Measurements from ENCODE around the gene STARD3NL.
"Not testable (repeated sequence)": the region's sequence is repeated elsewhere in the genome, so short reads cannot be mapped to it uniquely, and the experiment has no call there.

Gene STARD3NL

GRCh38 chr7:38223306-38223705 lies 45.3 kb downstream of the STARD3NL start:
- no peak for DNase-seq

DNA sequence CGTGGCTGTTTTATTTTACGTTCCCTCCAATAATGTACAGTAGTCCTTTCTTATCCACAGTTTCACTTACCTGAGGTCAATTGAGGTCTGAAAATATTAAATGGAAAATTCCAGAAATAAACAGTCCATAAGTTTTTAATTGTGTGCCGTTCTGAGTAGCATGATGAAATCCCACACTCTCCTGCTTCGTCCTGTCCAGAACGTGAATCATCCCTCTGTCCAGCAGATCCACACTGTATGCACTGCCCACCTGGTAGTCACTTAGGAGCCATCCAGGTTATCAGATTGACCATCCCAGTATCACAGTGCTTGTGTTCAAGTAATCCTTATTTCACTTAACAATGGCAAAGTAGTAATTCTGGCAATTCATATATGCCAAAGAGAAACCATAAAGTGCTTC lies 46.3 kb downstream of the STARD3NL start:
- DNase-seq: no peak

DNA sequence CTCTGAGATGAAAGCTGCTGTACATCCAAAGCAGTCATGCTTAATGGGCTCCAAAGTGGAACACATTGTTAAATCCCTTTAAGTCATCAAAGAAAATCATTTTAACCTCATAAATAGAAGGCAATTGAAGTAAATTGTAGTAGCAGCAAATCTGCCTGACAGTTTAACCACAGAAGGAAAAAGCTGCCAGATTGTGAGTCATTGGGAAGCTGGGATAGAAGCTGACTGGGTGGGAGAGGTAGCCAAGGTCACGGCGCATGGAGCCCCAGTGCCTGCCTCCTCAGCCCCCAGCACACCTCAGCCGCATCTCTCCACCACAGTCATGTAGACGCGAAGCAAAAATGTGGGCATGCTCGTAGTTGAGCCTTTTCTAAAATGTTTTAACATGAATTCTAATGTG lies 51.3 kb downstream of the STARD3NL start:
- no peak for DNase-seq

DNA sequence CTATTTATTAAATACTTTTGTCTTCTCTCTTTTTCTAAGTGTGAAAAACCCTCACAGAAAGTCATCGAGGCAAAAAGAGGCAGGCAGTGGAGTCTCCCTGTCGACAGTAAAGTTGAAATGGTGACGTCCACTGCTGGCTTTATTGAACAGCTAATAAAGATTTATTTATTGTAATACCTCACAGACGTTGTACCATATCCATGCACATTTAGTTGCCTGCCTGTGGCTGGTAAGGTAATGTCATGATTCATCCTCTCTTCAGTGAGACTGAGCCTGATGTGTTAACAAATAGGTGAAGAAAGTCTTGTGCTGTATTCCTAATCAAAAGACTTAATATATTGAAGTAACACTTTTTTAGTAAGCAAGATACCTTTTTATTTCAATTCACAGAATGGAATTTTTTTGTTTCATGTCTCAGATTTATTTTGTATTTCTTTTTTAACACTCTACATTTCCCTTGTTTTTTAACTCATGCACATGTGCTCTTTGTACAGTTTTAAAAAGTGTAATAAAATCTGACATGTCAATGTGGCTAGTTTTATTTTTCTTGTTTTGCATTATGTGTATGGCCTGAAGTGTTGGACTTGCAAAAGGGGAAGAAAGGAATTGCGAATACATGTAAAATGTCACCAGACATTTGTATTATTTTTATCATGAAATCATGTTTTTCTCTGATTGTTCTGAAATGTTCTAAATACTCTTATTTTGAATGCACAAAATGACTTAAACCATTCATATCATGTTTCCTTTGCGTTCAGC lies 52.0 kb downstream of the STARD3NL start:
- no peak for DNase-seq

- peak; percentile 5 for DNase-seq
These were observed 54.7 kb downstream of the STARD3NL start for GRCh38 chr7:38232502-38233366.

- not testable (repeated sequence) for DNase-seq
These were observed 56.7 kb downstream of the STARD3NL start for GRCh38 chr7:38234759-38235158.

GRCh38 chr7:38235606-38236005 lies 57.6 kb downstream of the STARD3NL start:
- no peak for DNase-seq

DNA sequence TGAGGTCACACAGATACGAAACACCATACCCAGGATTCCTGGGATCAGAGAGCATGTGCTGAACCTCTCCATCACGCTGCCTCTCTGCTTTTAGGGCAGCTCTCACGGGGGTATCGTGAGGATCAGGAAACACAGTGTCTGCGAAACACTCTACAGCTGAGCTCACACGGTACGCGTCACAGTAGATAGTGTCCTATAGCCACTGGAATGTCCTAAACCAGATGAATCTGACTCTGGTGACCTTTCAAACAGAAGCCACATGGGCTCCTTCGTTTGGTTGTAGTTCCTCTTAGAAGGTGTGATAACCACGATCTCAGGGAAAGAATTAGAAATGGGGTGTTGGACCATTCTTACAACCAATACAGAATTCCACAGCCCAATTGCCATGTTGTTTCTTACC lies 61.1 kb downstream of the STARD3NL start:
- not testable (repeated sequence) for DNase-seq

DNA sequence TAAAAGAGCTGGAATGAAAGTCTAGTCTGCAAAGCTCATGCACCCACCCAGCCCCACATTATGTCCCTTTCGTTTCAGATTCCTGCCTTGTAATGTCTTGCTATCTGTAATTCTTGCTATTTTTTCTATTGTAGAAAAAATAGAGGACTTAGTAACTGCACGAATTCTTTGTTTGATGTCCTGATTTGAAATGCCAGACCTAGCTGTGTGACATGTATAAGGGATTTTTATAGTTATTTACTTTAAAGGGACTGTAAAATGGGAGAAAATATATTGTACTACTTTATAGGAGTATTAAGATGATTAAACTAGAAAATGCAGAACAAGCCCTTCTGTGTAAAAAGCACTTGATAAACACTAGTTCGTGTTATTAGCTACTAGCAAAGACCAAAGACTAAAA lies 63.0 kb downstream of the STARD3NL start:
- no peak for DNase-seq

DNA sequence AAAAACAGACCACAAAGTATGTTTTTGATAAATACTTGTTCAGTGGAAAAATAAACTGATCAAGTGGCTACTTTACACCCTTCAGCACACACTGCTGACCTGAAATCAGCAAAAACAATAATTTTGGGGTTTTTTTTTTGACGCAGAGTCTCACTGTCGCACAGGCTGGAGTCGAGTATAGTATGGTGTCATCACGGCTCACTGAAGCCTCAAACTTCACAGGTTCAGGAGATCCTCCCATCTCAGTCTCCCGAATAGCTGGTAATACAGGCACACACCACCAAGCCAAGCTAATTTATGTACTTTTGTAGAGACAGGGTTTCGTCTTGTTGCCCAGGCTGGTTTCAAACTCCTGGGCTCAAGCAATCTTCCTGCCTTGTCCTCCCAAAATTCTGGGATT lies 64.8 kb downstream of the STARD3NL start:
- no peak for DNase-seq

DNA sequence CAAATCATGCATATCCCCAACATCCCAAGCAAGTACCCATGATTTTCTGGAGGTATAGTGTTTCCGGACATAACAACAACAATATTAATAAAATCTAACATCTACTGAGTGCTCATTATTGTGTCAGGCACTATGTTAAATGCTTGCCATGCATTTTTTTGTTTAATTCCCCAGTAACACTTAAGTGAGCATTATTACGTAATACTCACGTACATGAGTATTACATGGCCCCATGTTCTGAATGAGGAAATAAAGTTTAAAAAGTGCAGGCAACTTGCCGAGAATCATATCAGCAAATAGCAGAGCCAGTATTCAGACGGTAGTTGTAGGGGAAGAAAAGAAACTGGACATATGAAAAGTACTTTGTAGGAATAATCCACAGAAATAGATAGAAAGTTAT lies 65.3 kb downstream of the STARD3NL start:
- not testable (repeated sequence) for DNase-seq

DNA sequence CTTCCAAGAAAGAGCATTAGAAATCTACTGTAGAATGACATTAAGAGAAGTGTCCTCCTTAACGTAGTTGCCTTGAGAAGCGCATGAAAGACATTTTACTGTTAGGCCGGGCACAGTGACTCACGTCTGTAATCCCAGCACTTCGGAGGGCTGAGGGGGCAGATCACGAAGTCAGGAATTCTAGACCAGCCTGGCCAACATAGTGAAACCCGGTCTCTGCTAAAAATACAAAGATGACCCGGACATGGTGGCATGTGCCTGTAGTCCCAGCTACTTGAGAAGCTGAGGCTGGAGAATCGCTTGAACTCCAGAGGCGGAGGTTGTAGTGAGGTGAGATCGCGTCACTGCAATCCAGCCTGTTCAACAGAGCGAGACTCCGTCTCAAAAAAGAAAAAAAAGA lies 66.5 kb downstream of the STARD3NL start:
- DNase-seq: no peak

DNA sequence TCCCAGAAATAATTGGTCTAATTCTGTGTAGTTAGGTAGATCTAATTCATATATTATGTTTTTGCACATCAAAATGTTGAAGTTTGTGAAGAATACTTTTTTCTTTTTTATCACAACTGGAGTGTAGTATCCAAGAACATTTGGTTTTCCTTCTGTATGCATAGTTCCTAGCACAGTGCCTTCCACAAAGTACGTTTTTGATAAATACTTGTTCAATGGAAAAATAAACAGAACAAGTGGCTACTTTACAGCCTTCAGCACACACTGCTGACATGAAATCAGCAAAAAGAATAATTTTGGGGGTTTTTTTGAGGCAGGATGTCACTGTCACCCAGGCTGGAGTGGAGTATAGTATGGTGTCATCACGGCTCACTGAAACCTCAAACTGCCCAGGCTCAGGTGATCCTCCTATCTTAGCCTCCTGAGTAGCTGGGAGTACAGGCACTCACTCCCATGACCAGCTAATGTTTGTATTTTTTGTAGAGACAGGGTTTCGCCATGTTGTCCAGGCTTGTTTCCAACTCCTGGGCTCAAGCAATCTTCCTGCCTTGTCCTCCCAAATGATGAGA lies 67.4 kb downstream of the STARD3NL start:
- DNase-seq: no peak

- DNase-seq: no peak
These were observed 70.1 kb downstream of the STARD3NL start for GRCh38 chr7:38248069-38248567.

DNA sequence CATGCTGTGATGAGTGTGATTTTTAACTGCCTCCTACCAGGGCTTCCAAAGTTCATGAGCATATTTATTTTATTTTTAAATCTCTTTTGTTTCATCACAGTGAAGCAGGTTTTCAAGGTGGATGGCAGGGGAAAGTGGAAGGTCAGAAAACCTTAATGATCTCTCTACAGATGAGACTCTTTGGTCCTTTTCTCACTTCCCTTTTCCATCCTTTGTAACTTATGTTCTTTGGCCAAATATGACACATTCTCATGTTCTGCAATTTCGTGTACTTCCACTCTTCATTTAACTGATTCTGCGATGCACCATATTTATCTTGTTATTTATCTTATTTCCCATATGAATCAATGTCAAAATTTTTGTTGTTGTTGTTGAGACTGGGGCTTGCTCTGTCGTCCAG lies 71.8 kb downstream of the STARD3NL start:
- DNase-seq: not testable (repeated sequence)

DNA sequence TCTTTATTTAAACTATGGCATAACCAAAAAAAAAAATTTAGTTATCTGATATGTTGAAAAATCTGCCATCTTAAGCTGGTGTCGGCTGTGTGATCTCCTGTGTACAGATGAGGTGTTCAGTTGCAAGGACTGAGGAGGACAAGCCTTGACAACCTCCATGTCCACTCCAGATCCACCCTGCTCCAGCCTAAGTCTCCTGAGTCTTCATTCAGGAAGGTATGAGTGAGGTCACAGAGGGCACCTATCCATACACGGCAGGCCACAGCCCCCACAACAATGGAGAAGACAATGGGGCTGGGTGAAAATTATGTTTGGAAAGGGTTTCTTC lies 79.3 kb downstream of the STARD3NL start:
- DNase-seq: no peak

- DNase-seq: not testable (repeated sequence)
These were observed 81.1 kb downstream of the STARD3NL start for GRCh38 chr7:38259157-38259556.

GRCh38 chr7:38261601-38262000 lies 83.6 kb downstream of the STARD3NL start:
- DNase-seq: not testable (repeated sequence)

DNA sequence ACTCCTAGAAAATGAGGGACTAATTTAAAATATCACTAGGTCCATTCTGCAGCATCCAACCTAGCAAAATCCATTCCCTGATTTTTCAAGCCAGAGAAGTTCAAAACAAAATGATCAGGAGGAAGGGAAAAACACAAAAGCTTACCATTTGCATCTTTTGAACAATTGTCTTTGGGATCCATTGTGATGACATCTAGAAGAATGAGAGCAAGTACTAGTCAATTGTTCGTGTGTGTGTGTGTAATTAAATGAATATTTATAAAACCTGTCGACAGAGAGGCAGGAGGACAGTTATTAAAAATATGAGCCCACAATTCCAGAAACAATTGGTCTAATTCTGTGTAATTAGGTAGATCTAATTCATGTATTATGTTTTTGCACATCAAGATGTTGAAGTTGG lies 84.0 kb downstream of the STARD3NL start:
- not testable (repeated sequence) for DNase-seq

DNA sequence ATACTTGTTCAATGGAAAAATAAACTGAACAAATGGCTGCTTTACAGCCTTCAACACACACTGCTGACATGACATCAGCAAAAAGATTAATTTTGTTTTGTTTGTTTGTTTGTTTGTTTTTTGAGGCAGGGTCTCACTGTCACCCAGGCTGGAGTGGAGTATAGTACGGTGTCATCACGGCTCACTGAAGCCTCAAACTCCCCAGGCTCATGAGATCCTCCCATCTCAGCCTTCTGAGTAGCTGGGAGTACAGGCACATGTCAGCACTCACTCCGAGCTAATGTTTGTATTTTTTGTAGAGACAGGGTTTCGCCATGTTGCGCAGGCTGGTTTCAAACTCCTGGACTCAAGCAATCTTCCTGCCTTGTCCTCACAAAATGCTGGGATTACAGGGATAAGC lies 84.5 kb downstream of the STARD3NL start:
- no peak for DNase-seq

DNA sequence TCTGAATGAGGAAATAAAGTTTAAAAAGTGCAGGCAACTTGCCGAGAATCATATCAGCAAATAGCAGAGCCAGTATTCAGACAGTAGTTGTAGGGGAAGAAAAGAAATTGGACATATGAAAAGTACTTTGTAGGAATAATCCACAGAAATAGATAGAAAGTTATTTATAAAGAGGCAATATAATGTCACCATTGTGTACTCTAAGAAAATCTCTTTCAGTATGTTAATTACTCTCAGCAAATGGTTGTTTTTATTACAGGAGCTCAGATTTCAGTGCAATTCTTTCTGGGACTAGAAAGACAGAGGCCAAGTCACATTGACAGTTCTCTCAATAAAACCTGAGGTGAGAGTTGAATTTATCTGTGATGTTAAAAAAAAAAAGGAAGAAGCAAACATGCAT lies 85.2 kb downstream of the STARD3NL start:
- DNase-seq: not testable (repeated sequence)

GRCh38 chr7:38264602-38265001 lies 86.6 kb downstream of the STARD3NL start:
- not testable (repeated sequence) for DNase-seq

DNA sequence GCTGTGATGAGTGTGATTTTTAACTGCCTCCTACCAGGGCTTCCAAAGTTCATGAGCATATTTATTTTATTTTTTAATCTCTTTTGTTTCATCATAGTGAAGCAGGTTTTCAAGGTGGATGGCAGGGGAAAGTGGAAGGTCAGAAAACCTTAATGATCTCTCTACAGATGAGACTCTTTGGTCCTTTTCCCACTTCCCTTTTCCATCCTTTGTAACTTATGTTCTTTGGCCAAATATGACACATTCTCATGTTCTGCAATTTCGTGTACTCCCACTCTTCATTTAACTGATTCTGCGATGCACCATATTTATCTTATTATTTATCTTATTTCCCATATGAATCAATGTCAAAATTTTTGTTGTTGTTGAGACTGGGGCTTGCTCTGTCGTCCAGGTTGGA lies 87.9 kb downstream of the STARD3NL start:
- not testable (repeated sequence) for DNase-seq

Measured in effector CD8-positive, alpha-beta T cell (primary cell).